GM12878 (cell line): ENCODE measurements around the gene SH2B3. TPM values are rescaled to one million over a fixed set of nuclear protein-coding genes. Genes with fewer than 3 reads are reported as not detected.
A peak's percentile ranks its signal among the peaks of the same experiment; 100 is the strongest.

Experiments used
- ATAC-seq: fragments of 200-7000 bp; cut with Tn5 transposase; 3 replicates; pipeline ENCODE4 v1.9.1; 2020; ENCODE audit warnings: mild to moderate bottlenecking, moderate library complexity
- BruUV-seq: library from RNA; stranded (reverse); fragments of 400-500 nt; replicated peaks from 2 replicates; lab custom pipeline; 2021; lab: Mats Ljungman, UMichigan
- CTCF ChIA-PET: fragments of 300-600 bp; sonication (Branson Sonifier 250); formaldehyde crosslinking; extraction: SDS; loops from one replicate; lab custom pipeline; 2021; ENCODE audit warnings: inconsistent platforms; lab: Yijun Ruan, JAX
- POLR2A ChIA-PET: fragments of 350-600 bp; formaldehyde crosslinking; extraction: SDS; loops from one replicate; lab custom pipeline; 2021; ENCODE audit warnings: inconsistent platforms; lab: Charles Lee
- RAD21 ChIA-PET: fragments of 300-600 bp; sonication (Branson Sonifier 250); formaldehyde crosslinking; loops from one replicate; lab custom pipeline; 2023; ENCODE audit warnings: antibody characterized with exemption; ENCODE audit not compliant: unreplicated experiment; lab: Charles Lee
- SMC1A ChIA-PET: fragments of 300-600 bp; sonication (Branson Sonifier 250); formaldehyde crosslinking; loops from one replicate; lab custom pipeline; 2023; ENCODE audit not compliant: unreplicated experiment, uncharacterized antibody; lab: Charles Lee
- DNase-seq: peaks from one replicate; pipeline ENCODE4 v3.0.0-alpha.2; 2011; ENCODE audit warnings: low read depth, low spot score
- FAIRE-seq: peaks from 3 replicates; lab custom pipeline; 2011; peaks lifted over from hg19 to GRCh38; lab: Jason Lieb, UNC
- H2AFZ ChIP-seq: 2 replicates; pipeline ENCODE4 v1.6.0; 2011; ENCODE audit warnings: low read depth, low read length, control low read depth; ENCODE audit not compliant: control insufficient read depth
- H3K27ac ChIP-seq: 2 replicates; pipeline ENCODE4 v1.5.1; 2011; ENCODE audit warnings: control low read depth; ENCODE audit not compliant: control insufficient read depth, insufficient read depth
- H3K27me3 ChIP-seq, 2 experiments: replicated peaks in 1 of 2; 2 replicates each; pipeline versions ENCODE4 v1.6.0 to v1.6.1; 2011; ENCODE audit warnings: low read length in 1 of 2; ENCODE audit not compliant: control insufficient read depth in 2 of 2, insufficient read depth in 2 of 2
- H3K36me3 ChIP-seq, 2 experiments: 2 replicates each; pipeline ENCODE4 v1.5.1; 2011; ENCODE audit warnings: low read length in 1 of 2; ENCODE audit not compliant: control insufficient read depth in 2 of 2, insufficient read depth in 2 of 2
- H3K4me1 ChIP-seq: 2 replicates; pipeline ENCODE4 v1.6.1; 2011; ENCODE audit warnings: mild to moderate bottlenecking, low read length, moderate library complexity, mixed read lengths; ENCODE audit not compliant: control insufficient read depth, insufficient read depth
- H3K4me2 ChIP-seq: 2 replicates; pipeline ENCODE4 v1.6.0; 2011; ENCODE audit warnings: control low read depth; ENCODE audit not compliant: control insufficient read depth, insufficient read depth
- H3K4me3 ChIP-seq: fragments of 200-600 bp; sonication (generic); 2 replicates; pipeline ENCODE4 v1.5.1; 2016
- H3K79me2 ChIP-seq: 2 replicates; pipeline ENCODE4 v1.6.0; 2011; ENCODE audit warnings: low read length; ENCODE audit not compliant: control insufficient read depth, insufficient read depth
- H3K9ac ChIP-seq: 2 replicates; pipeline ENCODE4 v1.8.0; 2011; ENCODE audit warnings: low read length, control low read depth, mixed read lengths; ENCODE audit not compliant: control insufficient read depth, insufficient read depth
- H3K9me3 ChIP-seq: replicated peaks from 3 replicates; pipeline ENCODE4 v1.5.1; 2011; ENCODE audit warnings: mild to moderate bottlenecking, low read length; ENCODE audit not compliant: control insufficient read depth, insufficient read depth
- H4K20me1 ChIP-seq: 2 replicates; pipeline ENCODE4 v1.6.0; 2011; ENCODE audit not compliant: control insufficient read depth, insufficient read depth
- BACH1 ChIP-seq: fragments of 450-650 bp; IDR thresholded peaks from 2 replicates; pipeline ENCODE4 v1.6.1; 2017; ENCODE audit warnings: mild to moderate bottlenecking, borderline replicate concordance
- BMI1 ChIP-seq: fragments of 450-650 bp; IDR thresholded peaks from 2 replicates; pipeline ENCODE4 v1.6.1; 2016; ENCODE audit warnings: mild to moderate bottlenecking, moderate library complexity, borderline replicate concordance
- CHD2 ChIP-seq: IDR thresholded peaks from 2 replicates; pipeline ENCODE4 v1.6.1; 2011; ENCODE audit warnings: low read depth, low read length, improper control_type of control experiment, borderline replicate concordance
- EGR1 ChIP-seq, 2 experiments: IDR thresholded peaks; 1 replicate in 1 of 2; 2 replicates in 1 of 2; pipeline ENCODE4 v1.6.1; 2011 to 2012; ENCODE audit warnings: low read depth in 2 of 2, low read length in 2 of 2, borderline replicate concordance in 1 of 2, mild to moderate bottlenecking in 1 of 2, moderate library complexity in 1 of 2
- EP300 ChIP-seq, 2 experiments: fragments of 150-350 bp in 1 of 2; IDR thresholded peaks; 2 replicates each; pipeline ENCODE4 v1.6.1; 2011 to 2012; ENCODE audit warnings: low read depth in 2 of 2, low read length in 2 of 2, borderline replicate concordance in 1 of 2, improper control_type of control experiment in 1 of 2, inconsistent platforms in 1 of 2; ENCODE audit not compliant: control insufficient read depth in 1 of 2
- FOXK2 ChIP-seq: fragments of 450-650 bp; IDR thresholded peaks from 2 replicates; pipeline ENCODE4 v1.6.1; 2017; ENCODE audit warnings: mild to moderate bottlenecking, moderate library complexity
- GATAD2B ChIP-seq: fragments of 450-650 bp; conservative IDR thresholded peaks from 2 replicates; pipeline ENCODE4 v1.6.1; 2017; ENCODE audit warnings: low read depth, mild to moderate bottlenecking, moderate library complexity
- IKZF1 ChIP-seq: fragments of 450-650 bp; conservative IDR thresholded peaks from 2 replicates; pipeline ENCODE4 v1.6.1; 2017; ENCODE audit warnings: antibody characterized with exemption, mild to moderate bottlenecking
- MAX ChIP-seq: IDR thresholded peaks from 2 replicates; pipeline ENCODE4 v1.6.1; 2012; ENCODE audit warnings: low read depth, low read length, improper control_type of control experiment
- MEF2A ChIP-seq: IDR thresholded peaks from 2 replicates; pipeline ENCODE4 v1.6.1; 2011; ENCODE audit warnings: low read depth, mild to moderate bottlenecking, low read length, moderate library complexity; ENCODE audit not compliant: insufficient read depth
- NBN ChIP-seq: fragments of 450-650 bp; IDR thresholded peaks from 2 replicates; pipeline ENCODE4 v1.6.1; 2016
- NFXL1 ChIP-seq: fragments of 450-650 bp; IDR thresholded peaks from 2 replicates; pipeline ENCODE4 v1.6.1; 2017; ENCODE audit warnings: antibody characterized with exemption, mild to moderate bottlenecking, borderline replicate concordance
- NR2F1 ChIP-seq: fragments of 450-650 bp; conservative IDR thresholded peaks from 2 replicates; pipeline ENCODE4 v1.6.1; 2017; ENCODE audit warnings: mild to moderate bottlenecking
- PML ChIP-seq: IDR thresholded peaks from 2 replicates; pipeline ENCODE4 v1.6.1; 2012; ENCODE audit warnings: low read length, inconsistent platforms
- POLR2A ChIP-seq: IDR thresholded peaks from 2 replicates; pipeline ENCODE4 v1.6.1; 2011; ENCODE audit warnings: low read depth, mild to moderate bottlenecking, low read length
- POU2F2 ChIP-seq: IDR thresholded peaks from 3 replicates; pipeline ENCODE4 v1.6.1; 2011; ENCODE audit warnings: low read depth, mild to moderate bottlenecking, low read length, borderline replicate concordance
- SIX5 ChIP-seq: IDR thresholded peaks from 2 replicates; pipeline ENCODE4 v1.6.1; 2011; ENCODE audit warnings: mild to moderate bottlenecking, low read depth, low read length, moderate library complexity; ENCODE audit not compliant: severe bottlenecking
- SMARCA5 ChIP-seq: fragments of 450-650 bp; IDR thresholded peaks from 2 replicates; pipeline ENCODE4 v1.6.1; 2017; ENCODE audit warnings: mild to moderate bottlenecking
- TAF1 ChIP-seq: IDR thresholded peaks from 2 replicates; pipeline ENCODE4 v1.6.1; 2011; ENCODE audit warnings: mild to moderate bottlenecking, low read depth, low read length, borderline replicate concordance
- TCF7 ChIP-seq: IDR thresholded peaks from 2 replicates; pipeline ENCODE4 v1.6.1; 2014; ENCODE audit warnings: antibody characterized with exemption, borderline replicate concordance
- YBX1 ChIP-seq: fragments of 450-650 bp; IDR thresholded peaks from 2 replicates; pipeline ENCODE4 v1.6.1; 2016; ENCODE audit warnings: antibody characterized with exemption
- YY1 ChIP-seq: IDR thresholded peaks from 2 replicates; pipeline ENCODE4 v1.6.1; 2011; ENCODE audit warnings: low read depth, mild to moderate bottlenecking, low read length
- ZNF687 ChIP-seq: fragments of 450-650 bp; IDR thresholded peaks from 2 replicates; pipeline ENCODE4 v1.6.1; 2017; ENCODE audit warnings: mild to moderate bottlenecking, moderate library complexity
- WGBS: methylation state at CpG from one replicate; pipeline ENCODE4 v1.1.6; 2016; ENCODE audit warnings: low lambda C conversion rate; ENCODE audit not compliant: insufficient replicate concordance, insufficient coverage; ENCODE audit errors: missing lambda C conversion rate; 5-methylcytosine and 5-hydroxymethylcytosine counted together
- in situ Hi-C: fragments of 300-500 bp; cut with MboI; formaldehyde crosslinking; loops from 9 replicates; pipeline ENCODE4 v1.14.3; 2018; ENCODE audit warnings: mixed read lengths
- intact Hi-C: fragments of 100-400 bp; cut with micrococcal nuclease; formaldehyde crosslinking; loops from one replicate; pipeline ENCODE4 v1.14.2; 2022; ENCODE audit not compliant: unreplicated experiment
- polyA plus RNA-seq, 11 experiments: library from polyadenylated mRNA; depleted of rRNA in 4 of 11; unstranded in 6 of 11; stranded (reverse) in 5 of 11; fragments of >200 nt; fragmentation: Nextera tagmentation in 4 of 11; fragmentation: Illumina TruSeq in 1 of 11; extraction: Ambion mirVana in 4 of 11; extraction: Trizol in 1 of 11; gene quantifications; 1 replicate in 1 of 11; 2 replicates in 10 of 11; pipeline versions ENCODE4 v1.2.1 to v1.2.3, GENCODE V29; 2011 to 2016; ENCODE audit warnings: inconsistent platforms in 2 of 11, missing spikeins in 2 of 11, low read depth in 1 of 11
- total RNA-seq, 4 experiments: library from RNA; depleted of rRNA in 3 of 4; stranded (reverse); fragments of >200 nt in 3 of 4; fragmentation: Illumina TruSeq in 1 of 4; extraction: Trizol in 1 of 4; gene quantifications; 2 replicates each; pipeline versions ENCODE4 v1.2.1 to v1.2.3, GENCODE V29; 2013 to 2021

Gene SH2B3
- total and polyA plus RNA-seq, 10 of the 15 experiments (the other 5 are each of a cell fraction or from before 2014, with no cell fraction given) = 5.8 to 46.4 (median 23.3) TPM

- POLR2A ChIA-PET = interaction anchor here (0.6 to 12.0 kb wide), 4 partner anchors 15 to 100 kb away, joined by 3 to 188 read pairs (median 26); partner anchors contain the start of gene SH2B3
- peaks cover 79% of the 10 kb centered on the region for H3K4me1 ChIP-seq
- H3K79me2 ChIP-seq = peaks cover 86% of the 10 kb centered on the region
- H3K36me3 ChIP-seq = peaks cover 11 to 12% of the 10 kb centered on the region in 2 experiments
- peak overlapping the region; percentile 59 for H3K9ac ChIP-seq
- RAD21 ChIA-PET = interaction anchor here (1.5 to 5.2 kb wide), 8 partner anchors 15 to 30 kb away, joined by 4 to 53 read pairs (median 36); no protein-coding TSS in a partner anchor
- H4K20me1 ChIP-seq = peaks cover 7% of the 10 kb centered on the region; the same call in 1 of the 2 replicates
- no peaks in the 10 kb centered on the region for H3K9me3 ChIP-seq
- no peaks in the 10 kb centered on the region for H3K27me3 ChIP-seq
- DNase-seq (no peak), ATAC-seq (peak; percentile 11), FAIRE-seq (no peak)
- intact Hi-C loops = no loop called here
- H3K27ac ChIP-seq = peak overlapping the region; percentile 95
- under 1% methylated on average over 15 of the region's 21 CpGs for WGBS
- peak overlapping the region; percentile 18 for H2AFZ ChIP-seq
- CTCF ChIA-PET = interaction anchor here (1.4 to 10.2 kb wide), 4 partner anchors 18 to 25 kb away, joined by 5 to 160 read pairs (median 38); no protein-coding TSS in a partner anchor
- H3K4me3 ChIP-seq = peak overlapping the region; percentile 52
- BruUV-seq = no TSS peak
- in situ Hi-C loops = loop anchor here (25.0 kb wide), 1 partner anchor 1784 kb away; the partner anchor contains the start of gene TPCN1
- SMC1A ChIA-PET = interaction anchor here (1.4 to 7.7 kb wide), 8 partner anchors 16 to 34 kb away, joined by 4 to 57 read pairs (median 31); partner anchors contain the start of gene SH2B3
- H3K4me2 ChIP-seq = peak overlapping the region; percentile 99
- no peak for TF ChIP-seq NBN
- 0 out of 2 replicates have a peak, but pooled peaks have one; percentile 25 for TF ChIP-seq BACH1
- peak; percentile 64 for TF ChIP-seq IKZF1
- peak; percentile 52 for TF ChIP-seq POLR2A
- TF ChIP-seq NR2F1 = no peak; the same call in 1 of the 2 replicates
- no peak for TF ChIP-seq EP300 (IDR thresholded peaks at IDR 0.05; ENCODE audit: borderline replicate concordance in 1 of 2, control insufficient read depth in 1 of 2, low read depth in 2 of 2, low read length in 2 of 2)
- no peak for TF ChIP-seq BMI1
- TF ChIP-seq YBX1 = no peak
- TF ChIP-seq CHD2 = 0 out of 2 replicates have a peak, but pooled peaks have one; percentile 25
- TF ChIP-seq YY1 = no peak
- peak in 1 of 2 experiments; percentile 61; a peak in 1 of 3 replicates for TF ChIP-seq EGR1 (IDR thresholded peaks at IDR 0.05; ENCODE audit: borderline replicate concordance in 1 of 2, low read depth in 2 of 2, low read length in 2 of 2)
- TF ChIP-seq MEF2A = no peak
- TF ChIP-seq POU2F2 = no peak
- peak; percentile 99 for TF ChIP-seq NFXL1
- no peak for TF ChIP-seq MAX
- no peak for TF ChIP-seq SIX5
- TF ChIP-seq TAF1 = no peak
- no peak for TF ChIP-seq PML
- TF ChIP-seq ZNF687 = peak; percentile 39; the same call in 1 of the 2 replicates
- peak; percentile 53; the same call in 1 of the 2 replicates for TF ChIP-seq GATAD2B
- no peak for TF ChIP-seq FOXK2
- TF ChIP-seq SMARCA5 = 0 out of 2 replicates have a peak, but pooled peaks have one; percentile 23
- TF ChIP-seq TCF7 = no peak
Observed at GRCh38 chr12:111428728-111429175, 23.0 kb downstream of the SH2B3 start.
